ENCODE data around the gene PACC1.
A peak's percentile ranks its signal among the peaks of the same experiment; 100 is the strongest.

PACC1 gene

GRCh38 chr1:212437179-212437798 lies 22.6 kb upstream of the PACC1 start:
- no peak for DNase-seq (ENCODE audit: low read depth in 2 of 2)

GRCh38 chr1:212434992-212435391 lies 20.3 kb upstream of the PACC1 start:
- DNase-seq (ENCODE audit: low read depth in 2 of 2), result no peak

GRCh38 chr1:212433577-212434462 lies 19.1 kb upstream of the PACC1 start:
- DNase-seq (ENCODE audit: low read depth in 2 of 2), result no peak

GRCh38 chr1:212432661-212433576 lies 18.2 kb upstream of the PACC1 start, which contains the start of gene NENF:
TSS of gene NENF (plus strand) at chr1:212432920. CDS start at chr1:212432944, 24 bp downstream.
- DNase-seq (ENCODE audit: low read depth in 2 of 2), result peak; percentile 45 to 52

GRCh38 chr1:212432272-212432660 lies 17.6 kb upstream of the PACC1 start:
- no peak for DNase-seq (ENCODE audit: low read depth in 2 of 2)

- DNase-seq (ENCODE audit: low read depth in 2 of 2), result no peak
Observed at GRCh38 chr1:212431644-212432043, 17.0 kb upstream of the PACC1 start.

GRCh38 chr1:212430955-212431394 lies 16.3 kb upstream of the PACC1 start:
- DNase-seq (ENCODE audit: low read depth in 2 of 2), result no peak

GRCh38 chr1:212430416-212430815 lies 15.7 kb upstream of the PACC1 start:
- peak in 1 of 2 experiments; percentile 25 for DNase-seq (ENCODE audit: low read depth in 2 of 2)

GRCh38 chr1:212428496-212428895 lies 13.8 kb upstream of the PACC1 start:
- no peak for DNase-seq (ENCODE audit: low read depth in 2 of 2)

- no peak for DNase-seq (ENCODE audit: low read depth in 2 of 2)
Observed at GRCh38 chr1:212423879-212424278, 9.2 kb upstream of the PACC1 start.

GRCh38 chr1:212421165-212421564 lies 6.5 kb upstream of the PACC1 start:
- DNase-seq (ENCODE audit: low read depth in 2 of 2), result no peak

- DNase-seq (ENCODE audit: low read depth in 2 of 2), result no peak
Observed at GRCh38 chr1:212415107-212415841, 588 bp upstream of the PACC1 start.

GRCh38 chr1:212413902-212414327 lies 771 bp downstream of the PACC1 start:
- DNase-seq (ENCODE audit: low read depth in 2 of 2), result no peak

GRCh38 chr1:212412374-212412773 lies 2.3 kb downstream of the PACC1 start:
- no peak for DNase-seq (ENCODE audit: low read depth in 2 of 2)

- DNase-seq (ENCODE audit: low read depth in 2 of 2), result no peak
Observed at GRCh38 chr1:212410231-212410820, 4.4 kb downstream of the PACC1 start.

GRCh38 chr1:212402666-212403321 lies 11.9 kb downstream of the PACC1 start:
- DNase-seq (ENCODE audit: low read depth in 2 of 2), result no peak

- peak; percentile 13 for DNase-seq (ENCODE audit: low read depth in 2 of 2)
Observed at GRCh38 chr1:212401838-212402582, 12.7 kb downstream of the PACC1 start.

GRCh38 chr1:212401042-212401441 lies 13.6 kb downstream of the PACC1 start:
- DNase-seq (ENCODE audit: low read depth in 2 of 2), result no peak

- no peak for DNase-seq (ENCODE audit: low read depth in 2 of 2)
Observed at GRCh38 chr1:212397171-212397570, 17.5 kb downstream of the PACC1 start.

- DNase-seq (ENCODE audit: low read depth in 2 of 2), result no peak
Observed at GRCh38 chr1:212396638-212397037, 18.0 kb downstream of the PACC1 start.

All from fibroblast of skin of left quadriceps (primary cell).